ENCODE data around the gene TOMM6.

- no peak for TF ChIP-seq ARNTL (CRISPR knock-in tag; IDR thresholded peaks at IDR 0.05; ENCODE audit: borderline replicate concordance, low read depth)
- no peak for TF ChIP-seq BACH2 (CRISPR knock-in tag; IDR thresholded peaks at IDR 0.05; ENCODE audit: borderline replicate concordance)
- TF ChIP-seq ZNF8 (CRISPR knock-in tag; IDR thresholded peaks at IDR 0.05) = no peak
Observed at GRCh38 chr6:41784581-41785171, 2.8 kb upstream of the TOMM6 start.

Data from SK-N-SH treated with all-trans-retinoic acid at 6 μM for 48 hours (cell line).